Mesothelial cell of epicardium (in vitro differentiated cells): ENCODE data around the gene ELOVL4. TPM values are rescaled to one million over a fixed set of nuclear protein-coding genes. Genes with fewer than 3 reads are reported as not detected.

Source experiments
- DNase-seq, 2 experiments: peaks; one replicate each; pipeline ENCODE4 v3.0.0; 2021; ENCODE audit warnings: low spot score in 2 of 2; ENCODE audit not compliant: unreplicated experiment in 2 of 2
- H3K27ac Mint-ChIP-seq: 2 replicates; pipeline ENCODE4 v1.8.0; 2021; ENCODE audit warnings: mixed read lengths
- H3K27me3 Mint-ChIP-seq: 2 replicates; pipeline ENCODE4 v1.8.0; 2021; ENCODE audit warnings: low read depth, mixed read lengths
- H3K36me3 Mint-ChIP-seq: 2 replicates; pipeline ENCODE4 v1.8.0; 2021; ENCODE audit warnings: mixed read lengths
- H3K4me1 Mint-ChIP-seq: 2 replicates; pipeline ENCODE4 v1.8.0; 2021; ENCODE audit warnings: mixed read lengths
- H3K4me3 Mint-ChIP-seq: 2 replicates; pipeline ENCODE4 v1.8.0; 2021; ENCODE audit warnings: mild to moderate bottlenecking, moderate library complexity, mixed read lengths
- H3K9me3 Mint-ChIP-seq: 2 replicates; pipeline ENCODE4 v1.8.0; 2021; ENCODE audit warnings: mixed read lengths
- total RNA-seq: library from RNA; stranded (reverse); gene quantifications from 3 replicates; pipeline ENCODE4 v1.2.1, GENCODE V29; 2021
- TF ChIP-seq, protein P1 (sequence below): fragments of 200-600 bp; sonication (generic); IDR thresholded peaks from one replicate; pipeline ENCODE4 v1.5.0; 2021; ENCODE audit warnings: antibody characterized with exemption; ENCODE audit not compliant: unreplicated experiment

ELOVL4 gene
- total RNA-seq, 1 donor from 2014 or later = 3.6 TPM

DNA sequence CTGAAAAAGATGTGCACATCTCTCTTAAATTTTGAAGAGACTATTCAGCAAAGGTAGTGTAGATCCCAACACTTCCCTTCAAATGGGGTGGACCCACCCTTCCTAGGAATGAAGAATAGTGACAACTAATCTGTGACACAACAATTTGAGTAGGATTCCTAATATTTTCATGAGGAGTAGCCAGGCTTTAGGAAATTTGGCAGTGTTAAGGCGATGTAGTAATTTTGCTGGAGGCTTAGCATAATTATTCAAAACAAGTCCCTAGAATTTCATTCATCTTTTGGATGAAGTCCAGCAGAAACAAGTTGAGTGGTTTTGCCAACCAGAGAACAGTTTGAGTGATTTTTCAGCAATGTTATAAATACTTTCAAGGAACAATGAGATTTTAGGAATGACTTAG is 52.4 kb downstream of the ELOVL4 start:
- Mint-ChIP-seq H3K4me3 (no peak overlapping the region), H3K27ac (no peak overlapping the region), H3K36me3 (peaks cover 3% of the 10 kb centered on the region), H3K4me1 (peaks cover 3% of the 10 kb centered on the region), H3K27me3 (no peaks in the 10 kb centered on the region), H3K9me3 (peaks cover 33% of the 10 kb centered on the region)
- TF ChIP-seq, protein P1, sequence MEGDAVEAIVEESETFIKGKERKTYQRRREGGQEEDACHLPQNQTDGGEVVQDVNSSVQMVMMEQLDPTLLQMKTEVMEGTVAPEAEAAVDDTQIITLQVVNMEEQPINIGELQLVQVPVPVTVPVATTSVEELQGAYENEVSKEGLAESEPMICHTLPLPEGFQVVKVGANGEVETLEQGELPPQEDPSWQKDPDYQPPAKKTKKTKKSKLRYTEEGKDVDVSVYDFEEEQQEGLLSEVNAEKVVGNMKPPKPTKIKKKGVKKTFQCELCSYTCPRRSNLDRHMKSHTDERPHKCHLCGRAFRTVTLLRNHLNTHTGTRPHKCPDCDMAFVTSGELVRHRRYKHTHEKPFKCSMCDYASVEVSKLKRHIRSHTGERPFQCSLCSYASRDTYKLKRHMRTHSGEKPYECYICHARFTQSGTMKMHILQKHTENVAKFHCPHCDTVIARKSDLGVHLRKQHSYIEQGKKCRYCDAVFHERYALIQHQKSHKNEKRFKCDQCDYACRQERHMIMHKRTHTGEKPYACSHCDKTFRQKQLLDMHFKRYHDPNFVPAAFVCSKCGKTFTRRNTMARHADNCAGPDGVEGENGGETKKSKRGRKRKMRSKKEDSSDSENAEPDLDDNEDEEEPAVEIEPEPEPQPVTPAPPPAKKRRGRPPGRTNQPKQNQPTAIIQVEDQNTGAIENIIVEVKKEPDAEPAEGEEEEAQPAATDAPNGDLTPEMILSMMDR = no peak
- no peak for DNase-seq

DNA sequence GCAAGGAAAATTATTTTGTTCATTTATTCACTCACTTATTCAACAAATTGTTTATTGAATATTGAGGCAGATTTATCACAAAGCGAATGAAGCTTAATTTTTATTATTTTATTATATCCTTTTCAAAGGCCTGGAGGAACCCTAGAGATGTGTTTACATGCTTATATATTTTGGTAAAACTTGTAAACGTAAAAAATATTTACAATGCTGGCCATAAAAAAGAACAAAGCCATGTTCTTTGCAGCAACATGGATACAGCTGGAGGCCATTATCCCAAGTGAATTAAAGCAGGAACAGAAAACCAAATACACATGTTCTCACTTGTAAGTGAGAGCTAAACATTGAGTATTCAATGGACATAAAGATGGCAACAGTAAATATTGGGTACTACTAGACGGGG is 58.8 kb downstream of the ELOVL4 start:
- Mint-ChIP-seq H3K27ac (no peak overlapping the region), H3K4me1 (no peaks in the 10 kb centered on the region), H3K27me3 (peaks cover 23% of the 10 kb centered on the region), H3K9me3 (peaks cover 37% of the 10 kb centered on the region), H3K4me3 (no peak overlapping the region), H3K36me3 (peaks cover 3% of the 10 kb centered on the region)
- TF ChIP-seq, protein P1 = no peak
- no peak for DNase-seq

DNA sequence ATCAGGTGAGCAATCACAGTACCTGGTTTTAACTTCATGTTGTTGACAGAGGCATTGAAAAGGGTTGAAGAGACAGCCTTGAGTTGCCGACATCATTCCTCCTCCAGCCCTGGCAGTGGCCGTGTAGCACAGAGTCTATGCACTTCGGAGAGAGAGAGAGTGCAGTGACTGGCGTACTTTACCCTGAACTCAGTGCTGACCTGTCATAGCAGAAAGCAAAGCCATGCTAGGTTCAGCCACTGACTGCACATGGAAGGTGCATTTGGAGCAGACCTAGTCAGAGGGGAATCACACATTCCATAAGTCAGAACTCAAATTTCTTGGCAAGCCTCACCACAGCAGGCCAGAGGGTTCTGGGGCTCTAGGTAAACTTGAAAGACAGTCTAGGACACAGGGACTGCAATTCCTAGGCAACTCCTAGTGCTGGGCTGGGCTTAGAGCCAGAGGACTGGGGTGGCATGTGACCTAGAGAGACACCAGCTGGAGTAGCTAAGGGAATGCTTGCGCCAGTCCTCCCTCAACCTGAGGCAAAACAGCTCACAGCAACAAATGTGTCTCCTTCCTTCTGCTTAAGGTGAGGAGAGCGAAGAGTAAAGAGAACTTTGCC is 69.1 kb downstream of the ELOVL4 start:
- Mint-ChIP-seq H3K27ac (no peak overlapping the region), H3K4me1 (no peaks in the 10 kb centered on the region), H3K36me3 (no peaks in the 10 kb centered on the region), H3K9me3 (peaks cover 24% of the 10 kb centered on the region), H3K4me3 (no peak overlapping the region), H3K27me3 (peaks cover 14% of the 10 kb centered on the region)
- TF ChIP-seq, protein P1 = no peak
- no peak for DNase-seq

DNA sequence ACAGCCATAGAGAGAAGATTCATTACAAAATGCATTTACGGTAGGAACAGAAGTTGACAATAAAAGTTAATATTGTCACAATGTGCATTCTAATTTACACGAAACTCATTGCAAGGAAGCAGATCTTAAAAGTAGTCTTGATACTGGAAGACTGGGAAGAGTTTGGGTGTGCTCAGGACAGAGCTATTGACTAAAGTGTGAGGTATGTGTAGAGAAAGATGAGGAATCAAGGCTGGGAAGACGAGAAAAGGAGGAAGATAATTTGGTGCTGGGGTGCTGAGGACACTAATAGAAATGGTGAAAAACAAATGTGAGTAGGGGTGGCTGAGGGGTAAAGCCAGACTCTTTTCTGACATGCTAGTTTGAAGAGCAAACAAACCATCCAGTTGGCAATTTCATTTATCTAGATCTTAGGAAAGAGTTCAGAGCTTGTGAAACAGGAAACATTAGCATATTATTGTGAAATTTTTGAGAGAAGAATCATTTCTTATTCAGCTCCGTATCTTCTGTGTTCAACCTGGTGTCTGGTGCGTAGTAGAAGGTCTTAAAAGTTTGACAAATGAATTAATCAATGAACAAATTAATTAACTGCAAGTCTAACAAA is 72.7 kb downstream of the ELOVL4 start:
- H3K36me3 Mint-ChIP-seq = no peaks in the 10 kb centered on the region
- no peak overlapping the region for H3K4me3 Mint-ChIP-seq
- H3K4me1 Mint-ChIP-seq = peaks cover 4% of the 10 kb centered on the region
- no peak overlapping the region for H3K27ac Mint-ChIP-seq
- H3K9me3 Mint-ChIP-seq = no peaks in the 10 kb centered on the region
- DNase-seq = no peak
- TF ChIP-seq, protein P1 = no peak
- H3K27me3 Mint-ChIP-seq = peaks cover 14% of the 10 kb centered on the region

DNA sequence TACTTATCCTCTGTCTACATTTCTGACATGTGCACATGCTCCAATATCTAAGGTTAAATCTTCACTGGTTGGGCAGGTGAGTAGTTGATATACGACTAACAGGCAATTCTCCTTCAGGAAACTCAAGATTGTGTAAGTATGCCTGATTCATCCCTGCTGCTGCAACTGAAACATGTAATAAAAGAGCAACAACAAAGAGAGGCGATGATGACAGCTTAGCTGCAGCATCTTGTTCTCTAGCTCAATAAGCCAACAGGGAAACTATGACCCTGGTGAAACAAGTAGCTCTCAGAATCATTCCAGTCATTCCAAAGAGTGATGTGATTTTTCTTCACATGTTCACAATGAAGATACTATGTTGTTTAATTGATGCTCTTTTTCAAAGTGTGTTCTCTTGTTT is 74.4 kb downstream of the ELOVL4 start:
- Mint-ChIP-seq H3K9me3 (no peaks in the 10 kb centered on the region), H3K36me3 (no peaks in the 10 kb centered on the region), H3K4me3 (no peak overlapping the region), H3K27me3 (peaks cover 14% of the 10 kb centered on the region), H3K4me1 (peaks cover 15% of the 10 kb centered on the region), H3K27ac (no peak overlapping the region)
- no peak for DNase-seq
- TF ChIP-seq, protein P1 = no peak
